ENCODE results near the gene GSE1.
A peak's percentile ranks its signal among the peaks of the same experiment; 100 is the strongest.

Gene GSE1

GRCh38 chr16:85657267-85657650 is 44.1 kb downstream of the GSE1 start:
- no peak for DNase-seq (ENCODE audit: low read depth)
- no peak overlapping the region for H3K4me3 ChIP-seq (ENCODE audit: low read depth, low read length)
- no peak for TF ChIP-seq MYC (IDR thresholded peaks at IDR 0.05; ENCODE audit: low read depth, low read length)
- TF ChIP-seq POLR2A (IDR thresholded peaks at IDR 0.05; ENCODE audit: extremely low read depth, insufficient read length) = no peak
- TF ChIP-seq, protein P1, sequence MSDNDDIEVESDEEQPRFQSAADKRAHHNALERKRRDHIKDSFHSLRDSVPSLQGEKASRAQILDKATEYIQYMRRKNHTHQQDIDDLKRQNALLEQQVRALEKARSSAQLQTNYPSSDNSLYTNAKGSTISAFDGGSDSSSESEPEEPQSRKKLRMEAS (IDR thresholded peaks at IDR 0.05; ENCODE audit: low read depth, low read length) = no peak
- TF ChIP-seq CTCF (IDR thresholded peaks at IDR 0.05; ENCODE audit: low read depth, low read length) = no peak

DNA sequence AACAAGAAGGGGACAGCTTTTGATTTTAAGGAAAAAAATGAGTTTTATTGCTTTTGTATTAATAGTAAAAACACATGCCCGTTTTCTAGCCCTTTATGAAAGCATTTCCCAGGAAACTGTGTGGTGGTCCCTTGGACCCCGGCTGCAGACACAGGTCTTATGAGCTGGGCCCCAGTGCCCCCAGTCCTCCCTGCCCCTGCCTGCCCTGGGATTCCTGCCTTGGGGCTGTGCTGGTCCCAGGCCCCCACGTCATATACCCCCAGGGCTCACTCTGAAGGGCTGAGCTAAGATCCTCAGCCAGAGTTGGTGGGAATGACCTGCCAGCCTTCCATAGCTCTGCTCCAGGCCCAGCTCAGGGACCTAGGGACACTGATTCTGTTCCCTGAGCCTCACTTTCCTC is 44.9 kb downstream of the GSE1 start:
- TF ChIP-seq MYC (IDR thresholded peaks at IDR 0.05; ENCODE audit: low read depth, low read length) = no peak
- no peak for TF ChIP-seq POLR2A (IDR thresholded peaks at IDR 0.05; ENCODE audit: extremely low read depth, insufficient read length)
- TF ChIP-seq, protein P1 (IDR thresholded peaks at IDR 0.05; ENCODE audit: low read depth, low read length) = no peak
- no peak for TF ChIP-seq CTCF (IDR thresholded peaks at IDR 0.05; ENCODE audit: low read depth, low read length)
- no peak for DNase-seq (ENCODE audit: low read depth)
- no peak overlapping the region for H3K4me3 ChIP-seq (ENCODE audit: low read depth, low read length)

DNA sequence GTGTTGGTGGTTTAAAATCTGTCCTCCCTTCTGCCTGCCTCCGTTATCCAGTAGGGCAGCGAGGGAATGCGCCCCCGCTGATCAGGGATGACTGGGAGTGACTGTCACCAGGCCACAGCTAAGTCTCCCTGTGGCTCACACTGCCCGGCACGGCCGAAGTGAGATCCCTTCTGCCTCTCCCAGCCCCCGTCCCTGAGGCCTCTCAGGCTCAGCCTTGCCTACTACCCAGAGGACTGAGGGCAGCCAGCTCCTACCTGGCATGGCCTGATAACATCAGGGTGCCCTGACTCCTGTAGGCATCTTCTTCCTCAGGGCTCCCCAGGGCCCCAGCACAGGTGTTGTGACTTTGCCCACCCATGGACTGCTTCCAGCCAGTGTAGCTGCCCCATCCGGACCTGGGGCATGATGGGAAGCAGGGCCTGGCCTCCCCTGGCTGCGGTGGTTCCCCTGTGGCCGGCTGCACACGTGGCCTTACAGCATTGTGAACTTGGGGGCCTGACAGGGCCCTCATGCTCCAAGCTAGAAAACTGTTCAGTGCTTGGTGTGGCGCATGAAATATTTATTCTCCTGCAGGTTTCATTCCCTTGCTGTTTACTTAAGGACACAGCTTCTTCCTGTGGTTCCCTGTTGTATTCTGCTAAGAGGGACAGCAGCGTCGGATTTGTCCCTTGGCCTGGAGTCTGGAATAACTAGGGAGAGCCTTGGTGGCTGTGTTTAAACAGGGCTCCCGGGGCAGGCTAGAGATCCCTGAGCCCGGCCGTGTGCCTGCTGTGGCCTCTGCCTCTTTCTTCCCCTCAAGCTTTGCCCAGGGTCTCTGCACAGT is 45.6 kb downstream of the GSE1 start:
- H3K4me3 ChIP-seq (ENCODE audit: low read depth, low read length) = no peak overlapping the region
- TF ChIP-seq MYC (IDR thresholded peaks at IDR 0.05; ENCODE audit: low read depth, low read length) (no peak), POLR2A (IDR thresholded peaks at IDR 0.05; ENCODE audit: extremely low read depth, insufficient read length) (no peak), CTCF (IDR thresholded peaks at IDR 0.05; ENCODE audit: low read depth, low read length) (no peak)
- TF ChIP-seq, protein P1 (IDR thresholded peaks at IDR 0.05; ENCODE audit: low read depth, low read length) = no peak
- no peak for DNase-seq (ENCODE audit: low read depth)

DNA sequence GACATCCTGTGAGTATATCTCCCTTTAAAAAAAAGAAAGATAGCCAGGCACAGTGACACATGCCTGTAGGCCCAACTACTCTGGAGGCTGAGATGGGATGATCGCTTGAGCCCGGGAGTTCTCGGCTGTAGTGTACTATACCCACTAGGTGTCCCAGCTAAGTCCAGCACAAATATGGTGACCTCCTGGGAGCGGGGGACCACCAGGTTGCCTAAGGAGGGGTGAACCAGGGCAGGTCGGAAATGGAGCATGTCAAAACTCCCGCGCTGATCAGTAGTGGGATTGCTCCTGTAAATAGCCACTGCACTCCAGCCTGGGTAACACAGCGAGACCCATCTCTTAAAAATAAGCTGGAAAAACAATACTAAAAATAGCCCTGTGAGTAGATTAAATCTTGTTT is 46.2 kb downstream of the GSE1 start:
- no peak overlapping the region for H3K4me3 ChIP-seq (ENCODE audit: low read depth, low read length)
- DNase-seq (ENCODE audit: low read depth) = no peak
- TF ChIP-seq POLR2A (IDR thresholded peaks at IDR 0.05; ENCODE audit: extremely low read depth, insufficient read length) (no peak), CTCF (IDR thresholded peaks at IDR 0.05; ENCODE audit: low read depth, low read length) (no peak), MYC (IDR thresholded peaks at IDR 0.05; ENCODE audit: low read depth, low read length) (no peak)
- TF ChIP-seq, protein P1 (IDR thresholded peaks at IDR 0.05; ENCODE audit: low read depth, low read length) = no peak

DNA sequence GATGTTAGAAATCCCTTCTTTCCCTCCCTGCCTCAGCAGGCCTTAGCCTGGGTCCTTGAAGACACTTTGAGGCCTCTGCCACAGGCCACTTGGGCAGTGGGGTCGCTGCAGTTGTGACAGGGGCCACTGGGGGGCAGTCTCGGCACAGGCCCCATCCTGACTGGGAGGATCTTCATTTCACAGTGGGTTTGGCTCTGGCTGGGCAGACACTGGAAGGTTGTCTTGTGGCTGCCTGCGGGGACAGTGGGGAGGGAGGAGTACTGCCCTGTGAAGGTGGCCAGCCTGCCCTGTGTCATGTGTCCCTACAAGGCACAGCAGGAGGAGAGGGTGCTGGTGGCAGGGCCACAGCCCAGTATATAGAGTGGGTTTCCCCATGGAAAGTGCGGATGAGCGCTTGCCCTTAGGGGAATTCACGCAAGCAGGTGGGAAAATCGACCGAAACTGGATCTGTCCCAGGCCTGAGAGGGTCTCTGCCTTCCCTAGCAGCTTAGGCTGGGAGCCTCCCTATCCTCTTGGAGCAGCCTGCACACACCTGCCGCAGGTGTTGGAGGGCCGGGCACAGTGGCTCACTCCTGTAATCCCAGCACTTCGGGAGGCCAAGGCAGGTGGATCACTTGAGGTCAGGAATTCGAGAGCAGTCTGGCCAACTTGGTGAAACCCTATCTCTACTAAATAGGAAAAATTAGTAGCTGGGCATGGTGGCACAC is 46.8 kb downstream of the GSE1 start:
- no peak for TF ChIP-seq POLR2A (IDR thresholded peaks at IDR 0.05; ENCODE audit: extremely low read depth, insufficient read length)
- TF ChIP-seq, protein P1 (IDR thresholded peaks at IDR 0.05; ENCODE audit: low read depth, low read length) = 0 out of 2 replicates have a peak, but pooled peaks have one; percentile 10
- TF ChIP-seq CTCF (IDR thresholded peaks at IDR 0.05; ENCODE audit: low read depth, low read length) = peak; percentile 99

More for the DNA sequence above, 46.8 kb downstream of the GSE1 start:
- peak; percentile 80 for DNase-seq (ENCODE audit: low read depth)
- H3K4me3 ChIP-seq (ENCODE audit: low read depth, low read length) = no peak overlapping the region

All from NB4 (cell line).